GM21786 (cell line): Measurements from ENCODE around the gene ARHGEF40.

ENCODE experiments used
- ATAC-seq: cut with Tn5 transposase; IDR thresholded peaks from one replicate; pipeline ENCODE4 v1.9.1; 2021; ENCODE audit not compliant: unreplicated experiment

The ARHGEF40 gene

GRCh38 chr14:21070083-21070609 lies at the start of gene ARHGEF40:
Gene ARHGEF40, plus strand, starts transcription at chr14:21070304. Its CDS starts 93 bp downstream, at chr14:21070397.
- ATAC-seq: no peak

DNA sequence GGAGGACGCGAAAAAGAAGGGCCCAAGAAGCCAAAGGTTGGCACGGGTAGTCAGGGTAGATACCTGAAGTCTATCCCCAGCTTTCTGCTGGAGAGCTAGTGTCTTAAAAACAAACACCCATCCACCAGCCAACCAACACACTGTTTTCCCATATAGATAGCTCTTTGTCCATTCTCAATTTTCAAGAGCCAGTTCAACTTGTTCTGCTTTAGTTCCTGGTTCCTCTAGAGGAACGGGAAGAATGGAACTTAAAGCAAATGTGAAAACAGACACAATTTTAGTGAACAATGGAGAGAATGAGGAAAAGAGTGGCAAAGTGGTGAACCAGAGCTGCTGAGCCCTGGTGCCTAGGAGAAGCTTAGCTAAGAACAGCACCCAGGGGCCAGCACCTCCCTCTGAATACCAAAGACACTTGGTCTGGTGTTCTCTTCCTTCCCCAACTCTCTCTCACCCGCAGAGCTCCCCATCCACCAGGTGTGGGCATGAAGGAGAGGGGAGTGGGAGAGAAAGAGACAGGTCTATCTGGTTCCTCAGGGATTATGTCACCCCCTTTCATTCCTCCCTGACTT lies 49.0 kb upstream of the ARHGEF40 start:
- ATAC-seq: no peak

- no peak for ATAC-seq
Measured at GRCh38 chr14:21022686-21023085, 47.4 kb upstream of the ARHGEF40 start.

DNA sequence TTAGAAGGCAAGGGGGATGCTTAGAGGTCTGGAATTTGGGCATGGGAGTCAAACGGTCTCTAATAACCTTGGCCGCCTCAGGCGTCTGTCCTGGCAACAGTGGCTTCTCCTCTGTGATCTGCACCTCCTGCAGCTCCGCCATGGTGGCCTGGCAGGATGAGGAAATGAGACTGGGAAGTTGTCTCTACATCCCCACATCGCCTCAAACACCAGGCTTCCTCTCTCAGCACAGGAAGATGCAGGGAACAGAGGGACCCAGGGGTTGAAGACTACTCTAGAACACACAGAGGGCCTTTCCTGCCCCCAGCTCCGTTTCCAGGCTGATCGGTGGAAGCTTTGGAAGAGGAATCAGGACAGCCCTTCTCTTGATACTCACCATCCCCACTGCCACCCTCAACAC lies 46.9 kb upstream of the ARHGEF40 start:
- ATAC-seq: no peak

- ATAC-seq: no peak
Measured at GRCh38 chr14:21023817-21024584, 46.1 kb upstream of the ARHGEF40 start.

DNA sequence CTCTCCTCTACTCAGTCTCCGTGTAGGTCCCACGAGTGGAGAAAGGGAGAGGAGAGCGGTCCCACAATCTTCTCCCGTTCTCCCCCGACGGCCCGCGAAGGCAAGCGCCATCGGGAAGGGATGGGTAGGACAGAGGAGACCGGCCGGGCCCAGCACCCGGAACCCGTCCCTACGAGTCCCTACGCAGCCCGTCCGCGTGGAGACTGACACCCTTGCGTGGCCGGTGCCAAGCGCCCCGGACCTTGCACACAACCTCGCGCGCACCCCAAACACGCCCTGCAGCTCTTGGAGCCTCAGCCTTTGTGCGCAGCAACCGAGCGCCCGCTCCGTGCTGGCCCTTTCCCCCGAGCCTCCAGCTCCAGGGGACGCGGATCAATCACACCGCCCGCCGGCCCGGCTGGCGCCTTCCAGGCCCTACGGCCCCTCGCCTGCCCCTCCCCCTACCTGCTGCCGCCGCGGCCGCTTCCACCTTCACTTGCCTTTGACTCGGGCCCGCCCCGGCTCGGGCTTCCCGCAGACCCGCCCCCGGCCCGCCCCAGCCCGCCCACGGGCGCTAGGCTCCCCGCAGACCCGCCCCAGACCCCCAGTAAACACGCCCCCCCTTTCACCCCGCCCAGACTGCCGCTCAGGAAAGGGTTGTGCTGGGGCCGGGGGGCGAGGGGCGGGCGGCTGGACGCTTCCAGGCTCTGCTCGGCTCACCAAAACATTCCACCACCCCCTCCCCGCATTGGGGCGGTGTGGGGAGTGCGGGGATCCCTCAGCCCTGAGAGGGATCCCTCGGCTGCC lies 45.3 kb upstream of the ARHGEF40 start, which contains the start of gene NDRG2:
Gene NDRG2, minus strand, starts transcription at position 477 of the 786 bp plus-strand sequence. CDS start 1,746 bp downstream, outside the sequence.
- no peak for ATAC-seq

GRCh38 chr14:21025371-21026273 lies 44.5 kb upstream of the ARHGEF40 start:
- ATAC-seq: no peak

DNA sequence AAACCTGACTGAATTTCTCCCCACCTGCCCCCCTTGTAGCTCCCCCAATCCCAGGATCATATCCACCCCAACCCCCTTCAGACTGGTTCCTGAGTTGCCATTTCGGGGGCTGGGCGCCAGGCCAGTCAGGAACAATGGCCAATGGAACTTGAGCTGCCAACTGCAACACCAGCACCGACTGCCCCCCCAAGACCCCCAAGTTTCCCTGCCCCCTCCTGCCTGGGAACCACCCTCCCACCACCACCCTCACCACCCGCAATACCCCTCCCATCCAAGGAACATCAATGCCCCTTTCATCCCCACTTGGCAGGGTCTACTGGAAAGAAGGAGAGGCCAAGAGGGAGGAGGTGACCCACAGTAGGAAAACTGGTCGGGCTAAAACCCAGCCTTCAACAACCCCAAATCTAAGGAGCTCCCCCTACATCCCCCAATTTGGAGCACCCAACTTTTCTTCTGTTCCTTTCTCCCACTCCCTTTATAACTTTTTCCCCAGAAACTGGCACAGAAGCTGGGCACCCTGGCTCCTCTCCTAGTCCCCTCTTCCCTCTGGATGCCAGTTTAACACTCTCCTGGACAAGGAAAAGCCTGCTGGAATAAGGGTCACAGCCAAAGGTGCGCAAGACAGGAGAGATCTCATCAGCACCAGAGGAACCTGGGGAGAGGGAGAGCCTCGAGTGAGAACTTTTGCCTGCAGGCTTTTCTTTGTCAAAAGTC lies 43.7 kb upstream of the ARHGEF40 start:
- no peak for ATAC-seq

DNA sequence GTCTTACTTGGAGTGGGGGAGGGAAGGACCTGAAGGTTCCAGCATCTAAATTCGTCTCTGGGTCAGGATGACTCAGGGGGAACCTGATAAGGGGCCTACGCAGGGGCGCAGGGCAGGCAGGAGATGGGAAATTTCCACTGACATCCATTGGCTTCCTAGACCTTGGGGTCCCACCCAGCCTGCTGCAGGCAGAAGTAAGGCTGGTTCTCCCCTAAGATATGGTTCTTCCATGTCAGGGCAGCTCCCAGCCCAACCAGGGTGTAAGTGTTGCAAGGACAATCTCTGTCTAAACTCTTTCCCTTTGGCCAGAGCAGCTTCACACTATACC lies 43.2 kb upstream of the ARHGEF40 start:
- ATAC-seq: no peak

- no peak for ATAC-seq
Measured at GRCh38 chr14:21029917-21030316, 40.2 kb upstream of the ARHGEF40 start, which contains the start of gene TPPP2. Gene TPPP2, plus strand, starts transcription at chr14:21030217. Its CDS starts 365 bp downstream, at chr14:21030582.

GRCh38 chr14:21030531-21030930 lies 39.6 kb upstream of the ARHGEF40 start:
- ATAC-seq: no peak

GRCh38 chr14:21032326-21033132 lies 37.6 kb upstream of the ARHGEF40 start:
- ATAC-seq: no peak

- ATAC-seq: no peak
Measured at GRCh38 chr14:21033133-21033698, 36.9 kb upstream of the ARHGEF40 start.

DNA sequence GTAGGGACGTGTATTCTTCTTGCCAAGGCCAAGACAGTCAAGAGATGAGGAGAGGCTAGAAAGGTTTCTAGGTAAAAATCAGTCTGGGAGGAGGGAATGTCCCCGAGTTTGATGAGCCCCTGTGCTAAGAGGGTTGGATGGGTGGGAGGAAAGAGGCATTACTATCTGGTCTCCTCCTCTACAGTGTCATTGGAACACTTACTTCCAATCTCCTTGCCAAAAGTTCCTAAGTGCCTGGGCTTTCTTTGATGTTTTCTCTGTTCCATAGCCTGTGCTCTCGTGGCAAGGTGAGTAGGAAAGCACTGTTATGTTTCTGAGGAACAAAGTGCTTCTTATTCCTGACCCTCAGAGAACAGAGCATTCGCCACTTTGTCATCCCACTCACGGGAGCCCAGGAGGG lies 35.4 kb upstream of the ARHGEF40 start, which contains the start of gene RNASE13:
Gene RNASE13, minus strand, starts transcription at position 101 of the 400 bp plus-strand sequence. CDS start 519 bp downstream, outside the sequence.
- ATAC-seq: no peak

GRCh38 chr14:21036751-21037150 lies 33.4 kb upstream of the ARHGEF40 start:
- ATAC-seq: no peak

- no peak for ATAC-seq
Measured at GRCh38 chr14:21037156-21037555, 32.9 kb upstream of the ARHGEF40 start.

DNA sequence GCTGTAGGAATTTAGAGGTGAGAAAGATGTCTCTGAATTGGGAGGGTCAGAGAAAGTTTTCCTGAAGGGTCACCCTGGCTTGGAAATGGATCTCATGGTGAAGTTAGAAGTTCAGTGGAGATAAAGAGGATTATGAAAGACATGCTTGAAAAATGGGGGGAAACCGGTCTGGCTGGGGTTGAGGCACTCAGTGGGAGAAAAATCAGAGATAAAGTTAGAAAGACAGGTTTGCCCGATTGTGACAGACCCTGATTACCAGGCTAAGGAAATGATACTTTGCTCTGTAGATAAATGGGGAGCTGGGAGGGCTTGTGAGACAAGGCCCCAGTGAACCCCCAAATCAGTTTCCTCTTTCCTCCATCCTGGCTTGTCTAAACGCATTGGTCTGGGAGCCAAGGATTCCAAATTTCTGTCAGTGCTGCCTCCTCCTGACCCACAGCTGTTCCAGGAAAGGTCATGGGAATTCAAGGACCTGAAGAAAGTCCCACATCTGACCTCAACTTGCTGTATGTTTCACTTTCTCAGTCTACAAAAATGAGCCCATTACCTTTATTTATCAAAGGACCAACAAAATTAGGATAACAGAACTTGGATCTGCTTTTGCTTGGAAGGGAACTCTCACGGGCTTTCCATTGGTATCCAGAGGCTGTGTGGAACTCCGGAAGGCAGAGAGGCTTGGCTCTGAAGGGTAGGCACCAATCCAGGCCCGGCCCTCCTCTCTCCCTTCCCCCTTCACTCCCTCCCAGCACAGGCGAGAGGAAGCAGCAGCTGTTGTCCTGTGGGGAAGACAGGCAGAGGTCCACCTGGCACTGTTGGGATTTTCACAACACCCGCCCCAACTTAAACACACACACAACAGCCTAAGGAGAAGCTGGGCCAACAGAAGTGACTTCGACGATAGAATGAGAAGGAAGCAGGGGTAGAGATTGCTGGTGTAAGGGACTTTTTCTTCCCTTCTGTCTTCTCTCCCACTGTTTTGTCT lies 31.4 kb upstream of the ARHGEF40 start:
- no peak for ATAC-seq
